Adrenal gland (tissue), 12 donors: ENCODE measurements around the gene MRPL11. TPM values are rescaled to one million over a fixed set of nuclear protein-coding genes. Genes with fewer than 3 reads are reported as not detected.
A peak's percentile ranks its signal among the peaks of the same experiment; 100 is the strongest.
"Not testable (repeated sequence)": the region's sequence is repeated elsewhere in the genome, so short reads cannot be mapped to it uniquely, and the experiment has no call there.

ENCODE experiments used
- DNase-seq, 7 donors: peaks; one replicate each; pipeline ENCODE4 v3.0.0-alpha.2; 2019 to 2020
- H3K27ac ChIP-seq, 5 donors: fragments of 200-600 bp; sonication (generic) in 4 of 5; 1 replicate in 3 of 5; 2 replicates in 2 of 5; pipeline versions ENCODE4 v1.5.1 to v1.8.0; 2016 to 2020; ENCODE audit warnings: mild to moderate bottlenecking in 1 of 5
- H3K27me3 ChIP-seq: fragments of 200-600 bp; 2 replicates; pipeline ENCODE4 v1.8.0; 2021
- H3K36me3 ChIP-seq, 2 donors: fragments of 200-600 bp; replicated peaks in 1 of 2; 1 replicate in 1 of 2; 2 replicates in 1 of 2; pipeline versions ENCODE4 v1.5.1 to v1.8.0; 2018 to 2022
- H3K4me1 ChIP-seq, 2 donors: fragments of 200-600 bp; replicated peaks in 1 of 2; 1 replicate in 1 of 2; 2 replicates in 1 of 2; pipeline versions ENCODE4 v1.5.1 to v1.8.0; 2018 to 2021
- H3K4me3 ChIP-seq, 4 donors: fragments of 200-600 bp; sonication (generic) in 3 of 4; one replicate each; pipeline ENCODE4 v1.5.1; 2016 to 2018
- H3K9me3 ChIP-seq, 3 donors: fragments of 200-600 bp; sonication (generic) in 1 of 3; replicated peaks in 1 of 3; 1 replicate in 2 of 3; 2 replicates in 1 of 3; pipeline versions ENCODE4 v1.5.1 to v1.8.0; 2016 to 2021
- POLR2A ChIP-seq, 2 donors: fragments of 450-650 bp; IDR thresholded peaks; one replicate each; pipeline ENCODE4 v1.6.1; 2017; ENCODE audit warnings: antibody characterized with exemption in 2 of 2, mild to moderate bottlenecking in 2 of 2, moderate library complexity in 1 of 2
- WGBS, 4 donors: extraction: QIAGEN DNeasy Blood & Tissue Kit in 2 of 4; methylation state at CpG; one replicate each; pipeline versions ENCODE4 v1.1.5 to v1.1.7; 2013 to 2017; 5-methylcytosine and 5-hydroxymethylcytosine counted together
- intact Hi-C, 2 donors: fragments of 100-400 bp; cut with DNase I; formaldehyde crosslinking; loops; one replicate each; pipeline versions ENCODE4 v1.14.1 to v1.15.0; 2022 to 2023
- polyA plus RNA-seq, 3 donors: library from polyadenylated mRNA; stranded (reverse); fragments of 200-250 nt in 2 of 3; fragments of 350-450 nt in 1 of 3; fragmentation: Illumina TruSeq in 1 of 3; extraction: RNeasy Lipid Tissue Mini Kit (QIAGEN cat#74804) in 1 of 3; gene quantifications; one replicate each; pipeline ENCODE4 v1.2.3, GENCODE V29; 2013 to 2014
- total RNA-seq, 9 donors: library from RNA; depleted of rRNA in 4 of 9; stranded (reverse); fragments of >200 nt in 4 of 9; fragments of 120-200 nt in 1 of 9; fragmentation: NEBNext Ultra II Directional in 1 of 9; extraction: Animal tissue kit (Norgen Biotek cat#: 25700) in 1 of 9; gene quantifications; one replicate each; pipeline versions ENCODE4 v1.1.0 to v1.2.4, GENCODE V29; 2013 to 2023
- TF ChIP-seq, protein P1 (sequence below), 6 experiments: fragments of 450-650 bp in 4 of 6; fragments of 200-600 bp in 2 of 6; sonication (generic) in 1 of 6; IDR thresholded peaks; 1 replicate in 5 of 6; 2 replicates in 1 of 6; pipeline versions ENCODE4 v1.5.1 to v1.8.0; 2016 to 2021; ENCODE audit warnings: antibody characterized with exemption in 6 of 6, mild to moderate bottlenecking in 2 of 6, moderate library complexity in 1 of 6
- donor health status: healthy with polysubstance abuse.
- donor health status: Bipolar disorder and iron deficiency.
- donor health status: DM: yes; HTN: yes; CAD: no.
- donor health status: DM: no; HTN: no; CAD: no.
- donor health status: DM: no; HTN: no; CAD: no.
- donor health status: DM: yes; HTN: yes; CAD: no.

Gene MRPL11
- total and polyA plus RNA-seq, 12 donors = 22.3 to 53.8 (median 32.7) TPM

DNA sequence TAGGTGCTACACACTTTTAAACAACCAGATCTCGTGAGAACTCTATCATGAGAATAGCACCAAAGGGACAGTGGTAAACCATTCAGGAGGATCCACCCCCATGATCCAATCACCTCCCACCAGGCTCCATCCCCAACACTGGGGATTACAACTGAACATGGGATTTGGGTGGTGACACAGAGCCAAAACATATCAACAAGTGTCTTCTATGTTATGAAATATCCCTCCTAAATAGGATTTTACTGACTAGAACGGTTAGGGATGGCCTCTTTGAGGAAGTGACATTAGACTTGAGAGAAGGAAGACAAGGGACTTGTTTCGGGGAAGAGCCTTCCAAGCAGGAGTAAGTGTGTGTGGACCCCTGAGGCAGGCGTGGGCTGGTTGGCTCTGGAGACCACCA lies 11.9 kb upstream of the MRPL11 start:
- H3K9me3 ChIP-seq = no peaks in the 10 kb centered on the region
- H3K27me3 ChIP-seq = no peaks in the 10 kb centered on the region
- H3K4me3 ChIP-seq = no peak overlapping the region
- no peaks in the 10 kb centered on the region for H3K4me1 ChIP-seq
- no peak for TF ChIP-seq POLR2A (IDR thresholded peaks at IDR 0.05)
- TF ChIP-seq, protein P1, sequence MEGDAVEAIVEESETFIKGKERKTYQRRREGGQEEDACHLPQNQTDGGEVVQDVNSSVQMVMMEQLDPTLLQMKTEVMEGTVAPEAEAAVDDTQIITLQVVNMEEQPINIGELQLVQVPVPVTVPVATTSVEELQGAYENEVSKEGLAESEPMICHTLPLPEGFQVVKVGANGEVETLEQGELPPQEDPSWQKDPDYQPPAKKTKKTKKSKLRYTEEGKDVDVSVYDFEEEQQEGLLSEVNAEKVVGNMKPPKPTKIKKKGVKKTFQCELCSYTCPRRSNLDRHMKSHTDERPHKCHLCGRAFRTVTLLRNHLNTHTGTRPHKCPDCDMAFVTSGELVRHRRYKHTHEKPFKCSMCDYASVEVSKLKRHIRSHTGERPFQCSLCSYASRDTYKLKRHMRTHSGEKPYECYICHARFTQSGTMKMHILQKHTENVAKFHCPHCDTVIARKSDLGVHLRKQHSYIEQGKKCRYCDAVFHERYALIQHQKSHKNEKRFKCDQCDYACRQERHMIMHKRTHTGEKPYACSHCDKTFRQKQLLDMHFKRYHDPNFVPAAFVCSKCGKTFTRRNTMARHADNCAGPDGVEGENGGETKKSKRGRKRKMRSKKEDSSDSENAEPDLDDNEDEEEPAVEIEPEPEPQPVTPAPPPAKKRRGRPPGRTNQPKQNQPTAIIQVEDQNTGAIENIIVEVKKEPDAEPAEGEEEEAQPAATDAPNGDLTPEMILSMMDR (IDR thresholded peaks at IDR 0.05) = no peak
- intact Hi-C loops = no loop called here
- H3K27ac ChIP-seq = no peak overlapping the region
- WGBS, 4 donors = 57 to 68% (median 60%) methylated on average over 4 of the region's 4 CpGs
- no peaks in the 10 kb centered on the region for H3K36me3 ChIP-seq
- DNase-seq = no peak

- Histone ChIP-seq H3K9me3 (no peaks in the 10 kb centered on the region), H3K27me3 (no peaks in the 10 kb centered on the region), H3K27ac (no peak overlapping the region), H3K4me1 (no peaks in the 10 kb centered on the region), H3K4me3 (no peak overlapping the region), H3K36me3 (no peaks in the 10 kb centered on the region)
- intact Hi-C loops = no loop called here
- no peak for DNase-seq
- TF ChIP-seq, protein P1 (IDR thresholded peaks at IDR 0.05) = no peak
- no peak for TF ChIP-seq POLR2A (IDR thresholded peaks at IDR 0.05)
- WGBS, 4 donors = 69 to 72% (median 69%) methylated on average over 4 of the region's 4 CpGs
Observed at GRCh38 chr11:66448523-66448922, 9.9 kb upstream of the MRPL11 start.

- Histone ChIP-seq H3K27me3 (no peaks in the 10 kb centered on the region), H3K4me3 (no peak overlapping the region), H3K27ac (no peak overlapping the region), H3K4me1 (no peaks in the 10 kb centered on the region), H3K36me3 (no peaks in the 10 kb centered on the region), H3K9me3 (no peaks in the 10 kb centered on the region)
- TF ChIP-seq, protein P1 (IDR thresholded peaks at IDR 0.05) = no peak
- no peak for TF ChIP-seq POLR2A (IDR thresholded peaks at IDR 0.05)
- DNase-seq = no peak
- intact Hi-C loops = no loop called here
Observed at GRCh38 chr11:66447012-66447411, 8.4 kb upstream of the MRPL11 start.

DNA sequence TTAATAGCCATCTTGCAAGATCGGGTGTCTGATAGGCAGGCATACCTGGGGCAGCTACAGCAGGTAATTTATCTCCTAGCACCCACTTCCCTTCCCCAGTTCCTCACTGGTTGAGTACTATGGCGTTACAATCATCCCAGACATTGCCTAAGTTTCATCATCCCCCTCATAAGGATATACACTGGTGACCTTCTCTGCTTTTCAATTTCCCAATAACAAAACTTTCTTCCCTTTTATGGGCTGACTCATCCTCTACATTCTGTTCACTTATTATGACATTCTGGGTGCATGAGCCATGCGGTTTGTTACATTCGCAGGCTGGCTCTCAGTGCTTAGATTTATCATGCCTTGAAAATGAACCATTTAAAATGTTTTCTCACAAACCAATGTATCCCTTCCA lies 5.0 kb upstream of the MRPL11 start:
- Histone ChIP-seq H3K27me3 (no peaks in the 10 kb centered on the region), H3K36me3 (no peaks in the 10 kb centered on the region), H3K4me1 (no peaks in the 10 kb centered on the region), H3K9me3 (no peaks in the 10 kb centered on the region), H3K27ac (no peak overlapping the region), H3K4me3 (no peak overlapping the region)
- WGBS, 4 donors = 62 to 70% (median 67%) methylated on average over 4 of the region's 4 CpGs
- TF ChIP-seq, protein P1 (IDR thresholded peaks at IDR 0.05) = no peak
- TF ChIP-seq POLR2A (IDR thresholded peaks at IDR 0.05) = no peak
- DNase-seq = peak in 2 of 7 donors; percentile 22 to 39
- intact Hi-C loops = no loop called here

- H3K36me3 ChIP-seq = peaks cover 0 to 12% of the 10 kb centered on the region in 2 donors
- WGBS, 4 donors = 82 to 86% (median 84%) methylated on average over 16 to 27 of the region's 27 CpGs; no CpG with 5 or more reads in 1 of the 4 donors
- H3K9me3 ChIP-seq, H3K4me1 ChIP-seq, H3K4me3 ChIP-seq, DNase-seq, H3K27me3 ChIP-seq, H3K27ac ChIP-seq, intact Hi-C loops: not testable (repeated sequence)
Observed at GRCh38 chr11:66440940-66441282, 2.3 kb upstream of the MRPL11 start.

- H3K9me3 ChIP-seq, DNase-seq, H3K4me1 ChIP-seq, H3K27ac ChIP-seq, H3K4me3 ChIP-seq, intact Hi-C loops, H3K27me3 ChIP-seq: not testable (repeated sequence)
- WGBS, 4 donors = 68 to 85% (median 76%) methylated on average over 4 to 29 of the region's 29 CpGs
- H3K36me3 ChIP-seq = peaks cover 0 to 18% of the 10 kb centered on the region in 2 donors
Observed at GRCh38 chr11:66440101-66440939, 1.7 kb upstream of the MRPL11 start.
